Motor neuron (in vitro differentiated cells): ENCODE results near the gene UBE2F. TPM values are rescaled to one million over a fixed set of nuclear protein-coding genes. Genes with fewer than 3 reads are reported as not detected.
"Not testable (repeated sequence)": the region's sequence is repeated elsewhere in the genome, so short reads cannot be mapped to it uniquely, and the experiment has no call there.

ENCODE experiments used
- ATAC-seq, 8 experiments: fragments of 200-7000 bp; cut with Tn5 transposase; replicated peaks in 6 of 8; 2 replicates each; pipeline ENCODE4 v1.8.0; 2021; ENCODE audit warnings: mild to moderate bottlenecking in 8 of 8, moderate library complexity in 8 of 8
- H3K27ac ChIP-seq, 2 donors: fragments of 250-450 bp; sonication (Bioruptor Pico); 2 replicates each; pipeline ENCODE4 v1.9.0; 2021; ENCODE audit warnings: antibody characterized with exemption in 2 of 2, mild to moderate bottlenecking in 2 of 2, moderate library complexity in 1 of 2
- H3K4me1 ChIP-seq, 2 donors: fragments of 250-450 bp; sonication (Bioruptor Pico); replicated peaks in 1 of 2; 2 replicates each; pipeline ENCODE4 v1.6.1; 2021; ENCODE audit warnings: antibody characterized with exemption in 2 of 2, mild to moderate bottlenecking in 2 of 2, moderate library complexity in 1 of 2
- H3K4me3 ChIP-seq, 5 donors: fragments of 250-450 bp; sonication (Bioruptor Pico); 2 replicates each; pipeline ENCODE4 v1.9.0; 2021; ENCODE audit warnings: antibody characterized with exemption in 5 of 5, mild to moderate bottlenecking in 5 of 5, moderate library complexity in 4 of 5
- WGBS, 10 experiments: fragments of 450-650 bp; shearing (Covaris generic); methylation state at CpG; one replicate each; pipeline ENCODE4 v1.0.0; 2022; 5-methylcytosine and 5-hydroxymethylcytosine counted together
- in situ Hi-C, 9 experiments: fragments of 400-800 bp; cut with MboI; loops; one replicate each; pipeline ENCODE4 v1.15.0; 2021; ENCODE audit warnings: low sequenced_read_pairs in 9 of 9, low pct_unique_long_range_greater_than_20kb in 2 of 9; ENCODE audit not compliant: unreplicated experiment in 9 of 9
- total RNA-seq, 8 experiments: library from RNA; unstranded; fragments of 300-600 nt; gene quantifications; 2 replicates each; pipeline versions ENCODE4 v1.2.3 to v1.2.4, GENCODE V29; 2022

The UBE2F gene
- total RNA-seq, 8 experiments from 2014 or later = 18.2 to 65.1 (median 33.0) TPM

DNA sequence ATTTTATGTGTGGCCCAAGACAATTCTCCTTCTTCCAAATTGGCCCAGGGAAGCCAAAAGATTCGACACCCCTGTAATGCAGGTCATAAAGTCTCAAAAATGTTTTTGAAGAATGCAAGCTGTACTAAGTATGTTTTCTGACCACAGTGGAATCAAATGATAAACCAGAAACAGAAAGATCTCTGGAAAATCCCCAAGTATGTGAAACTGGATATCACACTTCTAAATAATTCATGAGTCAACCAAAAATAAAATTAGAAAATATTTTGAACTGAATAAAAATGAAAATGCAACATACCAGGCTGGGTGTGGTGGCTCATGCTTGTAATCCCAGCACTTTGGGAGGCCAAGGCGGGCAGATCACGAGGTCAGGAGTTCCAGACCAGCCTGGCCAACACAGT, 34.1 kb upstream of the UBE2F start:
- WGBS, 10 experiments = 0 to 100% (median 77%) methylated on average over 1 to 3 of the region's 3 CpGs; no CpG with 5 or more reads in 3 of the 10 experiments
- peak in 3 of 8 experiments; percentile 33 to 75 (median 63) for ATAC-seq
- in situ Hi-C loops = no loop called here
- Histone ChIP-seq H3K27ac (no peak overlapping the region), H3K4me3 (no peak overlapping the region), H3K4me1 (no peaks in the 10 kb centered on the region)

DNA sequence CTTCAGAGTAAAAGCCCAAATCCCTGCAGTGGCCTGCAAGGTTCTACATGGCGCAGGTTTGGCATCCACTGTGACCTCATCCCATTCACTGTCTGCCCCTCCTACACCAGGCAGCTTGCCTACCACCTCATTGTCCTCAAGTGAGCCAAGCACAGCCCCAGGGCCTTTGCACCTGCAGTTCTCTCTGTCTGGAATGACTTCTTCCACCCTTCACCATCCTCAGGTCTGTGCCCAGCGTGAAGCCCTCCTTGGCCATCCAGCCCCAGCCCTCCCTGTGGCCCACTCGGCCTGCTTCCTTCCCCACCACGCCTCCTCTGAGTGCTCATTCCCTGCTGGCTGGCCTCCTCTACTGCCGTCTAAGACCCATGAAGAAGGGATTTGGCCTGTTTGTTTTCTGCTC, 32.6 kb upstream of the UBE2F start:
- in situ Hi-C loops = no loop called here
- ATAC-seq = no peak
- 56 to 92% (median 74%) methylated on average over 1 to 3 of the region's 5 CpGs; no CpG with 5 or more reads in 6 of the 10 experiments for WGBS, 10 experiments
- no peak overlapping the region for H3K27ac ChIP-seq
- no peak overlapping the region for H3K4me3 ChIP-seq
- H3K4me1 ChIP-seq = no peaks in the 10 kb centered on the region

DNA sequence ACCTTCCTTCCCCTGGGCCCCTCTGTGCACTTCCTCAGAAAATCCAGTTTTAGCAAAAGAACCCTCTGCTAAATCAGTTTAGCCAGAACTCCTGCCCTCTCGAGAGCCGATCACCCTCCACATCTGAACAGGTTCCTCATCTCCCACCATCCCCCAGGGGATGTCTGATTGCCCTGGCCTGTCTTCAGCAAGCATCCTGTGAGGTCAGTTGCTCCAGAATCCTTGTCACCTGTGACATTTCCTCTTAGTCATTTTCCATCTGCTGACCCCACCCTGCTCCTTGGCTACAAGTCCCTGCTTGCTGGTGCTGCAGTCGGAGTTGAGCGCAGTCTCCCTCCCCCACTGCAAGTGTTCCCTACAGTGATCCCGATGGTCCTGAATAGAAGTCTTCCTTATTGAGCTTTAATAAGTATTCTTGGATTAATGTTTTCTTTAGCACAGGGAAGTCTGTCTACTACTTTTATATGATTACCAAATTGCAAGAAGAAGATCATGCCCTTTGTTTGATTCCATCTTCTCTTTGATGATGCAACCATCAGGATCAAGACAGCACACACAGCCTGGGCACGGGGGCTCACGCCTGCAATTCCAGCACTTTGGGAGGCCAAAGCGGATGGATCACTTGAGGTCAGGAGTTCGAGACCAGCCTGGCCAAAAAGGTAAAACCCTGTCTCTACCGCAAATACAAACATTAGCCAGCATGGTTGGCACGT, 30.9 kb upstream of the UBE2F start:
- in situ Hi-C loops = no loop called here
- ATAC-seq = peak in 1 of 8 experiments; percentile 44
- WGBS, 10 experiments = 0 to 100% (median 81%) methylated on average over 1 to 8 of the region's 11 CpGs

DNA sequence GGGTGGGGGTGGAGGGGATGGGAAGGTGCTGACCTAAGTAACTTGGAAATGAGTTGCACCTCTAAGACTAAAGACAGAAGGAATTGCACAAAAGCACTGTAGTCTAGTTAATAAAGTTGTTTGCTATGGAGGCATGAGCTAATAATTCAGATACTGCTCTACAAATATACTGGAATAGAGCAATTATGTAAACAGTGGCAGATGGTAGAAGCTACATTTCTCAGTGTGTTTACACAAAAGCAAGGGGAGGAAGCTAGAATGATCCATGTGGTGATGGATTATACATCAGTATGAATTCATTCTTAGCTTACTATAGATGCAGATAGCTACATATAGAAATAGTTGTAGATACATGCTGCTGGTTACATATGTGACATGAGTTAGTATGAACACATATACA, 27.6 kb upstream of the UBE2F start:
- peak in 3 of 8 experiments; percentile 23 to 76 (median 34) for ATAC-seq
- Histone ChIP-seq H3K27ac (no peak overlapping the region), H3K4me1 (no peaks in the 10 kb centered on the region), H3K4me3 (no peak overlapping the region)
- in situ Hi-C loops = no loop called here

More for the DNA sequence above, 30.9 kb upstream of the UBE2F start:
- no peaks in the 10 kb centered on the region for H3K4me1 ChIP-seq
- H3K27ac ChIP-seq = no peak overlapping the region
- H3K4me3 ChIP-seq = no peak overlapping the region

DNA sequence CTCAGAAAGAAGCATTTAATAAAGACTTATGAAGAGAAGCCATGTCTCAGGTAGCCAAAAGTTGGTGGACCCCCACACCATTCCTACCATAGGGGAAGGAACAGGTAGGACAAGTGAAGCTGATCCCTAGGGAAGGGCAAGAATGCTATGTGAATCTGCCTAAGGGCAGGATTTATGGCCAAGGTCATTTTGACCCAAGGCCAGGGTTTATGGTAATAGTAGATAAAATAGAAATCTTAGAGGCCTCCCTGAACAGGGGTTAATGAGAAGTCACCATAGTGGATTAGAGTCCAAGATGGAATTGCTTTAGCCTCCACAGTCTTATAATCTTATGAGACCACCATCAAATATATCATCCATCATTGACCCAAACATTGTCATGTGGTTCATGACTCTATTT, 26.0 kb upstream of the UBE2F start:
- Histone ChIP-seq H3K4me3 (no peak overlapping the region), H3K4me1 (no peaks in the 10 kb centered on the region), H3K27ac (no peak overlapping the region)
- ATAC-seq = no peak
- in situ Hi-C loops = no loop called here

DNA sequence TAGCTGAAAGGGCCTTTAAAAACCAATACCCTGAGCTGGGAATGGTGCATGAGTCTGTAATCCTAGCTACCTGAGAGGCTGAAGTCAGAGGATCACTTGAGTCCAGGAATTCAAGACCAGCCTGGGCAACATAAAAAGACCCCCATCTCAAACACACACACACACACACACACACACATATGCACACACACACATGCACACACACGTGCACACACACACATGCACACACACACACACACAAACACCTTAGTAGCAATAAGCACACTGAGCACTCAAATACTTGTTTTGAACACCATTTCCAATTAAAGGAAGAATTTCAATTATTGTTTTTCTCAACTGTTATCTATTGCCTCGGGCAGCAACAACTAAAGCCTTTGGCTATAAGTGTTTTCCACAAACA, 25.6 kb upstream of the UBE2F start:
- ATAC-seq = no peak
- H3K27ac ChIP-seq = no peak overlapping the region
- in situ Hi-C loops = no loop called here
- no peaks in the 10 kb centered on the region for H3K4me1 ChIP-seq
- no peak overlapping the region for H3K4me3 ChIP-seq
- WGBS, 10 experiments = 0 to 92% (median 48%) methylated on average over 1 to 2 of the region's 2 CpGs; no CpG with 5 or more reads in 3 of the 10 experiments

DNA sequence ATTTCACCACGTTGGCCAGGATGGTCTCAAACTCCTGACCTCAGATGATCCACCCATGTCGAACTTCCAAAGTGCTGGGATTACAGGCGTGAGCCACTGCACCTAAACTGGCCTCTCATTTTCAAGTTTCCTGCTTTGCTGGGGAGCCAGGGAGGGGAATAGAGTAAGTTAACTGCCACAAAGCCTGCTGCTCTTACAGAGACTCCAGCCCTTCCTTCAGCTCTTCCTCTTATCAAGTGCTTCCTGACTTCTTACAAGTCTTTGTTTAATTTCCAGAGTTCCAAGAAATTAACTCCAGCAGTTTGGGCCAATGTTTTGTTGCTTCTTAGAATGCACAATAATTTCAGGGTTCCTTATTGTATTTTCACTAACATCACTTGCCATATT, 24.3 kb upstream of the UBE2F start:
- no peak for ATAC-seq
- Histone ChIP-seq H3K27ac (no peak overlapping the region), H3K4me3 (no peak overlapping the region), H3K4me1 (no peaks in the 10 kb centered on the region)
- 73 to 100% (median 81%) methylated on average over 2 to 3 of the region's 3 CpGs; no CpG with 5 or more reads in 6 of the 10 experiments for WGBS, 10 experiments
- in situ Hi-C loops = no loop called here

DNA sequence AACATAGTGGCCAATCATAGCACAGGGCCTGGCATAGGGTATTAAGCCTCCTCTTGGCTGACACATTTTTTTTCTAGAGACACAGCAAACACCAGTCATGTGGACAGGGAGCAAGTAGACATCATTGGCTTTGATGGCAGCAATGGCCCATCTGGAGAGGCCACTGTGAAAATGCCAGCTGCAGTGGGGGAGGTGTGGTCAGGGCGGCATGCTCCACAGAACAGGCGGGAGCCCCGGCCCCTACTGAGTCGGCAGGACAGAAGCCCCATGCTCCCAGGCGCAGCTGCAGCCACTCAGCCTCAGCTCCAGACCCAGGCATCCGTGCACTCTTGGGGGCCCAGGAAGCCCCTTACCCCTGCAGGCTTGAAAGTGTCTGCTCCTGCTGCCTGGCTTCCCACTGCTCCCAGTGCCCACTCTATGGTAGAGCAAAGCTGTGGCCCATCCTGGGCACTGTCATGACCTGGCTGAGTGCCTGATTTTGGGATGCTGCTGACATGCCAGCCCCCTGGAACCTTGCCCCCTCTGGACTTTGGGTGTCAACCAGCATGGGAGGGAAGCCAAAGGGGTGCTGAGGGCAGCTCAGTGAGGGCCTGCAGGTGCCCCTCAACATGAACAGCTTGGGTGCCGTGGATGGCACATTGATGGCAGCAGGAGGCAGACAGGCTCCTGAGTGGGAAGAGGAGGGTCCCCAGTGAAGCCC, 23.3 kb upstream of the UBE2F start:
- no peak overlapping the region for H3K27ac ChIP-seq
- ATAC-seq = peak in 1 of 8 experiments; percentile 9
- H3K4me3 ChIP-seq = no peak overlapping the region
- WGBS, 10 experiments = 0 to 100% (median 67%) methylated on average over 1 to 5 of the region's 7 CpGs; no CpG with 5 or more reads in 7 of the 10 experiments
- in situ Hi-C loops = no loop called here
- no peaks in the 10 kb centered on the region for H3K4me1 ChIP-seq

DNA sequence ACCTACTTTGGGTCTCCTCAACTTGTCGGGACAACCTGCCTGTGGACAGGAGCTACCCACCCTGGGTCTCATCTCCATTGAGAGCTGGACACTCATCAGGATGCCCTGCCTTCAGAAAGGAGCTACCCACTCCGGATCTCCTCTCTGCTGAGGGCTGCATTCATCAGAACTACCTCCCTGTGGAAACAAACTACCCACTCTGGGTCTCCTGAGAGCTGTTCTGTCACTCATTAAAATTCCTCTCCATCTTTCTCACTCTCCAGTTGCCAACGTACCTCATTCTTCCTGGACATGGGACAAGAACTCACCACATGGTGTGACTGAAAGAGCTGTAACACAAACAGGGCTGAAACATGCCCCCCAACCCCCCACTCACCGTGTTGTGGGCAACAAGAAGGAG, 22.5 kb upstream of the UBE2F start:
- WGBS, 10 experiments = 44 to 100% (median 72%) methylated on average over 1 to 2 of the region's 4 CpGs; no CpG with 5 or more reads in 4 of the 10 experiments
- H3K4me3 ChIP-seq = no peak overlapping the region
- H3K4me1 ChIP-seq = no peaks in the 10 kb centered on the region
- in situ Hi-C loops = no loop called here
- no peak for ATAC-seq
- no peak overlapping the region for H3K27ac ChIP-seq

DNA sequence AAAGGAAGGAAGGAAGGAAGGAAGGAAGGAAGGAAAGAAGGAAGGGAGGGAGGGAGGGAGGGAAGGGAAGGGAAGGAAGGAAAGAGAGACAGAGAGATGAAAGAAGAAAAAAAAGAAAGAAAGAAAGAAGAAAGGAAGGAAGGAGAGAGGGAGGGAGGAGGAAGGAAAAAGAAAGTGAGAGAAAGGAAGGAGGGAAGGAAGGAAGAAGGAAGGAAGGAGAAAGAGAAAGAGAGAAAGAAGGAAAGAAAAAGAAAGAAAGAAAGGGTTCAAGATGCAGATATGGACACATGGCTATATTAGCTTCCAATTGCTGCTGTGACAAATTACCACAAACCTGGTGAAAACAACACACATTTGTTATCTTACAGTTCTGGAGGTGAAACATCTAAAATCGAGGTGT, 20.4 kb upstream of the UBE2F start:
- no peaks in the 10 kb centered on the region for H3K4me1 ChIP-seq
- no peak overlapping the region for H3K4me3 ChIP-seq
- H3K27ac ChIP-seq = no peak overlapping the region
- no peak for ATAC-seq
- in situ Hi-C loops = no loop called here
- WGBS, 10 experiments = 17 to 44% (median 25%) methylated on average over 1 of the region's 1 CpG; no CpG with 5 or more reads in 4 of the 10 experiments

DNA sequence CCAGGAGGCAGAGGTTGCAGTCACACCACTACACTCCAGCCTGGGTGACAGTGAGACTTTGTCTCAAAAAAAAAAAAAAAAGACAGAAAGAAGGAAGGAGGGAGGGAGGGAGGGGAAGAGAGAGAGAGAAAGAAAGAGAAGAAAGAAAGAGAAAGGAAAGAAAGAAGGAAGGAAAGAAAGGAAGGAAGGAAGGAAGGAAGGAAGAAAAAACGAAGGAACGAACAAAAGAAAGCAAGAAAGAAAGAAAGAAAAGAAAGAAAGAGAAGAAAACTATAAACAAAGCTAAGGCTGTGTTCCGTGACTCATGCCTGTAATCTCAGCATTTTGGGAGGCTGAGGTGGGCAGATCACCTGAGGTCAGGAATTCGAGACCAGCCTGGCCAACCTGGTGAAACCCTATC, 15.5 kb upstream of the UBE2F start:
- H3K4me1 ChIP-seq, H3K27ac ChIP-seq, in situ Hi-C loops, H3K4me3 ChIP-seq, ATAC-seq: not testable (repeated sequence)
- WGBS, 10 experiments = 32 to 80% (median 66%) methylated on average over 1 to 4 of the region's 4 CpGs; no CpG with 5 or more reads in 1 of the 10 experiments

DNA sequence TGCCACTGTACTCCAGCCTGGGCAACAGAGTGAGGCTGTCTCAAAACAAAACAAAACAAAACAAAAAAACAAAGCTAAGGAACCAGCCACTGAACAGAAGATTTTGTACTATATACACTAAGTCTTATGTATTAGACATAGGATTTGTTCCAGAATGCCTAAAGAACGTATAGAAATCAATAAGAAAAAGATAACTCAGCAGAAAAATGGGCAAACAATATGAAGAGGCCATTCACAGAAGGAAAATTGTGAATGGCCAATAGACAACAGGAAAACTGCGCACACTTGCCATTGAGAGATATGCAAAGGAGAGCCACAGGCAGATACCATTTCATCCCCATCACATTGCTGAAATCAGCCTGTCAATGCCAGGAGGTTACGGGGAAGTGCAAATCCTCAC, 14.9 kb upstream of the UBE2F start:
- Histone ChIP-seq H3K4me1 (no peaks in the 10 kb centered on the region), H3K27ac (no peak overlapping the region), H3K4me3 (no peak overlapping the region)
- in situ Hi-C loops = no loop called here
- no peak for ATAC-seq
- 43 to 93% (median 61%) methylated on average over 1 to 3 of the region's 3 CpGs for WGBS, 10 experiments

DNA sequence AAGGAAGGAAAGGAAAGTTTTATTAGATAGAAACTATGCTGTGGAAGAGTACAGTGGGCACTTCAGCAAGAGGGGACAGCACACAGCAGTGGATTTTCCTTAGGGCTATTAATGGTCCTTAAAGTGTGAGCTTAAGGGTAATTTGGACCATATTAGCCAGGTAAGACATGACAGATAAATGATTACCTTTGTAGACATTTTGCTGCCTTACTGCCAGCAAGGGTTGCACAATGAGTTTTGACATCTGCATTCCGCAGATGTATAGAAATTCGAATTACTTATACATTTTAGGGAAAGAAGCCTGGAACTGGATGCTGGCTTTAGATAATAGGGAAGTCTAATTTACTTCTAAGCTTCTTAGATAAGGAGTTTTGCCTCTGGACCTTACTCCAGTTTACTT, 14.0 kb upstream of the UBE2F start:
- WGBS, 10 experiments = 0 to 90% (median 62%) methylated on average over 1 to 2 of the region's 2 CpGs; no CpG with 5 or more reads in 2 of the 10 experiments
- H3K4me1 ChIP-seq = no peaks in the 10 kb centered on the region
- in situ Hi-C loops = no loop called here

More for the DNA sequence above, 14.0 kb upstream of the UBE2F start:
- no peak for ATAC-seq
- no peak overlapping the region for H3K27ac ChIP-seq
- no peak overlapping the region for H3K4me3 ChIP-seq
